GM19239 (cell line): ENCODE data around the gene ZNRF3.

Source experiments
- DNase-seq: peaks from one replicate; pipeline ENCODE4 v3.0.0; 2011; ENCODE audit warnings: low spot score; ENCODE audit not compliant: insufficient read length
- FAIRE-seq: peaks from 2 replicates; lab custom pipeline; 2011; peaks lifted over from hg19 to GRCh38; lab: Jason Lieb, UNC

Gene ZNRF3

GRCh38 chr22:28978863-28979796 lies 95.8 kb downstream of the ZNRF3 start:
- FAIRE-seq, result no peak
- no peak for DNase-seq

GRCh38 chr22:28980326-28980725 lies 97.0 kb downstream of the ZNRF3 start:
- DNase-seq, result no peak
- no peak for FAIRE-seq

GRCh38 chr22:28981818-28982499 lies 98.6 kb downstream of the ZNRF3 start:
- no peak for FAIRE-seq
- no peak for DNase-seq

GRCh38 chr22:28983190-28983589 lies 99.8 kb downstream of the ZNRF3 start:
- FAIRE-seq, result no peak
- no peak for DNase-seq

- FAIRE-seq (no peak), DNase-seq (no peak)
Observed at GRCh38 chr22:28983788-28984441, 100.5 kb downstream of the ZNRF3 start.

- FAIRE-seq, result no peak
- no peak for DNase-seq
Observed at GRCh38 chr22:28984482-28985158, 101.2 kb downstream of the ZNRF3 start.

- FAIRE-seq (no peak), DNase-seq (no peak)
Observed at GRCh38 chr22:28985581-28986290, 102.4 kb downstream of the ZNRF3 start.

GRCh38 chr22:28986366-28986765 lies 103.0 kb downstream of the ZNRF3 start:
- FAIRE-seq, result no peak

GRCh38 chr22:28988457-28988856 lies 105.1 kb downstream of the ZNRF3 start:
- DNase-seq (no peak), FAIRE-seq (no peak)

More at GRCh38 chr22:28986366-28986765, 103.0 kb downstream of the ZNRF3 start:
- DNase-seq, result no peak

- DNase-seq (no peak), FAIRE-seq (no peak)
Observed at GRCh38 chr22:28989035-28989464, 105.7 kb downstream of the ZNRF3 start.

GRCh38 chr22:28989484-28989883 lies 106.1 kb downstream of the ZNRF3 start:
- no peak for FAIRE-seq

GRCh38 chr22:28989912-28990311 lies 106.5 kb downstream of the ZNRF3 start:
- FAIRE-seq, result no peak
- no peak for DNase-seq

More at GRCh38 chr22:28989484-28989883, 106.1 kb downstream of the ZNRF3 start:
- DNase-seq, result no peak

- no peak for DNase-seq
- FAIRE-seq, result no peak
Observed at GRCh38 chr22:28992565-28993356, 109.4 kb downstream of the ZNRF3 start.

GRCh38 chr22:28994522-28994921 lies 111.2 kb downstream of the ZNRF3 start:
- FAIRE-seq (no peak), DNase-seq (no peak)

GRCh38 chr22:28995551-28995950 lies 112.2 kb downstream of the ZNRF3 start:
- FAIRE-seq (no peak), DNase-seq (no peak)

- FAIRE-seq, result no peak
- no peak for DNase-seq
Observed at GRCh38 chr22:28997342-28997741, 114.0 kb downstream of the ZNRF3 start.

GRCh38 chr22:28998681-28999080 lies 115.3 kb downstream of the ZNRF3 start:
- FAIRE-seq (no peak), DNase-seq (no peak)

GRCh38 chr22:28999510-28999909 lies 116.1 kb downstream of the ZNRF3 start:
- DNase-seq, result no peak
- no peak for FAIRE-seq
